Activated CD8-positive, alpha-beta memory T cell treated with anti-CD3 and anti-CD28 coated beads for 36 hours (primary cell): ENCODE data around the gene SPATC1L. TPM values are rescaled to one million over a fixed set of nuclear protein-coding genes. Genes with fewer than 3 reads are reported as not detected.
"Not testable (repeated sequence)": the region's sequence is repeated elsewhere in the genome, so short reads cannot be mapped to it uniquely, and the experiment has no call there.

Experiments used
- CTCF ChIA-PET: fragments of 350-600 bp; sonication (Branson Sonifier 250); formaldehyde crosslinking; loops from one replicate; lab custom pipeline; 2021; ENCODE audit warnings: antibody characterized with exemption; lab: Charles Lee
- POLR2A ChIA-PET: fragments of 350-600 bp; sonication (Branson Sonifier 250); formaldehyde crosslinking; loops from one replicate; lab custom pipeline; 2021; ENCODE audit warnings: antibody characterized with exemption; lab: Charles Lee
- total RNA-seq, 2 experiments: library from RNA; stranded (reverse); gene quantifications; one replicate each; pipeline ENCODE4 v1.2.3, GENCODE V29; 2021

Gene SPATC1L
- total RNA-seq, 2 experiments from 2014 or later, result 5.0 to 5.9 TPM

- POLR2A ChIA-PET, result no interaction called here
- CTCF ChIA-PET, result no interaction called here
These were observed 12.0 kb downstream of the SPATC1L start for GRCh38 chr21:46171996-46172862.

DNA sequence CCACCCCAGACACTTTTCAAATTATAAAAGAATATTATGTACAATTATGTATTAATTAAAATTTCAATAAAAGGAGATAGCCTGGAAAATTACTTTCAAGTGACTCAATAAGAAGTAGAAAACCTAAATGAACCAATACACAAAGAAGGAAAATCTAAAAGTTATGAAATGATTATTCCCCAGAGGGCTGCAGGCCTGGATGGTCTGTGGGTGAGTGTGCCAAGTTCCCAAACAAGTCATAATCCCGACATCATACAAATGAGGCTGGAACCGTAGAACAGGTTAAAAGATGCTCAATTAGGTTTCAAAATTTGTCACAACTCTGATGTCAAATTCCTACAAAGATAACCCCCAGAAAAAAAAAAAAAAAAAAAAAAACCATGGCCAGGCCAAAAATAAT, 12.7 kb downstream of the SPATC1L start:
- CTCF ChIA-PET, result no interaction called here
- POLR2A ChIA-PET, result no interaction called here

DNA sequence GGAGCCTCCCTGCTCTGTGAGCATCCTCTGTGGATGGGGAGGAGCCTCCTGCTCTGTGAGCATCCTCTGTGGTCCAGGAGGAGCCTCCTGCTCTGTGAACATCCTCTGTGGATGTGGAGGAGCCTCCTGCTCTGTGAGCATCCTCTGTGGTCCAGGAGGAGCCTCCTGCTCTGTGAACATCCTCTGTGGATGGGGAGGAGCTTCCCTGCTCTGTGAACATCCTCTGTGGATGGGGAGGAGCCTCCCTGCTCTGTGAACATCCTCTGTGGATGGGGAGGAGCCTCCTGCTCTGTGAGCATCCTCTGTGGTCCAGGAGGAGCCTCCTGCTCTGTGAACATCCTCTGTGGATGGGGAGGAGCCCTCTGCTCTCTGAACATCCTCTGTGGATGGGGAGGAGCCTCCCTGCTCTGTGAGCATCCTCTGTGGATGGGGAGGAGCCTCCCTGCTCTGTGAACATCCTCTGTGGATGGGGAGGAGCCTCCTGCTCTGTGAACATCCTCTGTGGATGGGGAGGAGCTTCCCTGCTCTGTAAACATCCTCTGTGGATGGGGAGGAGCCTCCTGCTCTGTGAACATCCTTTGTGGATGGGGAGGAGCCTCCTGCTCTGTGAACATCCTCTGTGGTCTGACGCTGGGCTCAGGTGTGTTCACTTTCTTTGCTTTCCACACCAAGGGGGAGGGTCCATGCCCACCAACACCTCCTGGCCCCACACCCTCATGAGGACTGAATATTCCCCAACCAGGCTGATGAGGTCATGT, 13.6 kb downstream of the SPATC1L start:
- POLR2A ChIA-PET, CTCF ChIA-PET: not testable (repeated sequence)

- CTCF ChIA-PET, result no interaction called here
- POLR2A ChIA-PET, result no interaction called here
These were observed 15.4 kb downstream of the SPATC1L start for GRCh38 chr21:46168659-46169386.

GRCh38 chr21:46168238-46168637, 16.0 kb downstream of the SPATC1L start:
- POLR2A ChIA-PET, result no interaction called here
- CTCF ChIA-PET, result no interaction called here

DNA sequence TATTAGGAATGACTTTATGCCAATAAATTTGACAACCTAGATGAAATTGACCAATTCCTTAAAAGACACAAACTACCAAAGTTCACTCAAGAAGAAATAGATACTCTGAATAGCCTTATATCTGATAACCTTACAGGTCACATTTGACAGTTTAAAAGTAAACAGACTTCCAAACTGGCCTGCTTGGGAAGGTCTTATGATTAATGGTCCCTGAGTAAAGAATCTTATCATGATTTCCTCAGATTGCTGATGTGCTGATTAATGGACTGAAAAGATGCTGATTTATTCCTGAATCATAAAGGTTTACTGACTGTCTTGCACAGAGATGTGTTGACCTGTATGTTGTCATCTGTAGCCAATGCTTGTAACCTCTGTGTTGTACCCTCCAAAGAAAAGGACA, 19.2 kb downstream of the SPATC1L start:
- ChIA-PET POLR2A (no interaction called here), CTCF (interaction anchor here (1.7 kb wide), 1 partner anchor 60 kb away, joined by 4 read pairs; no protein-coding TSS in a partner anchor)

DNA sequence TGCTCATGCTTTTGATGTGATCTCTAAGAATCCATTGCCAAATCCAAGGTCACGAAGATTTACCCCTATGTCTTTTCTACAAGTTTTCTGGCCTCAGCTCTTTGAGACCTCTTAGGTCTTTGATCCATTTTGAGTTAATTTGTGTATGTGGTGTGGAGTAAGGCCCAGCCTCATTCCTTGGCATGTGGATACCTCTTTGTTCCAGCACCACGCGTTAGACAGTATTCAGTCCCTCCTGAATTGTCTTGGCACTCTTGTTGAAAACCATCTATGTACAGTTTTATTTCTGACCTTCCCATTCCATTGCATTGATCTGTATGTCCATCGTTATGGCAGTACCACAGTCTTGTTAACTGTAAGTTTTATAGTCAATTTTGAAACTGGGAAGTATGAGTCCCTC, 20.9 kb downstream of the SPATC1L start:
- ChIA-PET CTCF (no interaction called here), POLR2A (no interaction called here)

GRCh38 chr21:46161633-46162592, 22.3 kb downstream of the SPATC1L start:
- CTCF ChIA-PET, result interaction anchor here (0.6 kb wide), 2 partner anchors 16 to 40 kb away, joined by 3 read pairs; no protein-coding TSS in a partner anchor
- POLR2A ChIA-PET, result no interaction called here

DNA sequence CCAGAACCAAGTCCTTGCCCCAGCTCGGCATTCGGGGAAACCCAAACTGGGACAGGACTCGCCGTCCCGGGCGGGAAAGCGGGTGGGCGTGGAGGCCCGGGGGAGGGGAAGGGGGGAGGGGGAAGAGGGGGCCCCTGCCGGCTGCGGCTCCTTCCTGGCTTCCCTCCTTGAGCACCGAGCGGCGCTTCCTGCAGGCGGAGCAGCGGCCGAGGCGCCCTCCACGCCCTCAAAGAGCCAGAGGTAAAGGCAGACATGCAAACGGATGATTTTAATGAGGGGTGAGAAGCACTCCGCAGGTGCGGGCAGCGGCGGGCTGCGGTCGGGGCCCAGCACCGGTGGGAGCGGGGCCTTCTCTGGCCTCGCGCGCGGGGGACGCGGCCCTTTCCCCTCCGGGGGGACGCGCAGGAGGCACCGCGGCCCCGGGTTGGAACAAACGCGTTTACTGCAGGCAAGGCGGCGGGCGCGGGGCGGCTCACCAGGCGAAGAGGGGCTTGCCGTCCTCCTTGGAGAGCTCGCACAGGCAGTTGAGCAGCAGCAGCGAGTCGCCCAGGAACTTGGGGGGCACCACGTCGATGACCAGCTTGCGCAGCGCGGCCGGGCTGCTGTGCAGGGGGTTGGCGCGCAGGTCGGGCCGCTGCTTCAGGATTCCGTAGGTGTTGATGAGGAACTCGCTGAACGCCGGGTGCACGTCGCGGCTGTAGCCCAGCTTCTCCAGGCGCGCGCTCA, 23.2 kb downstream of the SPATC1L start:
- POLR2A ChIA-PET, result no interaction called here
- CTCF ChIA-PET, result interaction anchor here (0.6 kb wide), 1 partner anchor 41 kb away, joined by 3 read pairs; no protein-coding TSS in a partner anchor

GRCh38 chr21:46160657-46160906, 23.7 kb downstream of the SPATC1L start:
- ChIA-PET CTCF (no interaction called here), POLR2A (no interaction called here)

DNA sequence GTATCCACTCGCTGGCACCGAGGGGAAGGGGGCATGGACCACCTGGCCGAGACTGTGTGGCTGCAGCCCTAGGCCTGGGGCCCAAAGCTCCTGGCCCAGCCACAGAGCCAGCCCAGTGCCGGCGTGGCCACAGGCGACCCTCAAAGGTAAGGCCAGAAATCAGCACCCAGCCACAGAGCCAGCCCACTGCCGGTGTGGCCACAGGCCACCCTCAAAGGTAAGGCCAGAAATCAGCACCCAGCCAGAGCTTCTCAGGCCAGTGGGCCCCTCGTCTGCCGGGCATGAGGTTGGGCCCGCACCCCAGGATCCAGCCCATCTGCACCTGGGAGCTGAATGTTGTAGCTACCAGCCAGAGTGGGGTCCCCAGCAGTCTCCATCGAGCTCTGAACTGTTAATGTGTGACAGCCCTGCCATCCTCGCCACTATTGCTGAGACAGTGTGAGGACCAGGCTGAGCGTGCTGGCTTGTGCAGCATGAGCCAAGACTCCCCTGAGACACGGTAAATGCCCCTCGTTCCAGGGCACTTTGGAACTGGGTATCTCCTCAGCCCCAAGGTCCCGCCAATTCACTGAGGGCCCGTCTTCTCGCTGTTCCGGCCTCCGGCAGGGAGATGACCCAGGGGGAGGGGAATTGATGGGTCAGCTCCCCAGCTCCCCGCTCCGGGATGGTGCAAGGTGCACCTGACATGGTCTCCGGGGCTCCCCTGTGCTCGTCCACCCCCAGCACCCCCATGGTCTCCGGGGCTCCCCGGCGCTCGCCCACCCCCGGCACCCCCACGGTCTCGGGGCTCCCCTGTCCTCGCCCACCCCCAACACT, 24.2 kb downstream of the SPATC1L start:
- ChIA-PET POLR2A (no interaction called here), CTCF (no interaction called here)

DNA sequence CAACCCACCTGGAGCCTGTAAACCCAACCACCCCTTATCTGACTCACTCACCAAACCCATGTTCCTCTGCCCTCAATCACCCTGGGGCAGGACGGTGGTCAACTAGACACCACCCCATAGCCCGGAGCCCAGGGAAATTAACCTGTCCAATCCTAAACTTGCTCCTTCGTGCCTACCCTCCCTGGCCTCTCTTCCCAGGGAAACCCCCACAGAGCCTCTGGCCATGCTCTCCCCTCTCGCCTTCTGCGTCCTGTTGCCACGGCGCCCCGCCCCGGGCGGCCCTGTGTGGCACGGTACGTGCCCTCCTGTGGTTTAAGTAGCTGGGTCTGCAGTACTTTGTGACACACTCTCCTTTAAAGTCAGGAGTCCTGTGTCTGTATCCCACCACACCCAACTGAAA, 24.9 kb downstream of the SPATC1L start:
- POLR2A ChIA-PET, result no interaction called here
- CTCF ChIA-PET, result no interaction called here

DNA sequence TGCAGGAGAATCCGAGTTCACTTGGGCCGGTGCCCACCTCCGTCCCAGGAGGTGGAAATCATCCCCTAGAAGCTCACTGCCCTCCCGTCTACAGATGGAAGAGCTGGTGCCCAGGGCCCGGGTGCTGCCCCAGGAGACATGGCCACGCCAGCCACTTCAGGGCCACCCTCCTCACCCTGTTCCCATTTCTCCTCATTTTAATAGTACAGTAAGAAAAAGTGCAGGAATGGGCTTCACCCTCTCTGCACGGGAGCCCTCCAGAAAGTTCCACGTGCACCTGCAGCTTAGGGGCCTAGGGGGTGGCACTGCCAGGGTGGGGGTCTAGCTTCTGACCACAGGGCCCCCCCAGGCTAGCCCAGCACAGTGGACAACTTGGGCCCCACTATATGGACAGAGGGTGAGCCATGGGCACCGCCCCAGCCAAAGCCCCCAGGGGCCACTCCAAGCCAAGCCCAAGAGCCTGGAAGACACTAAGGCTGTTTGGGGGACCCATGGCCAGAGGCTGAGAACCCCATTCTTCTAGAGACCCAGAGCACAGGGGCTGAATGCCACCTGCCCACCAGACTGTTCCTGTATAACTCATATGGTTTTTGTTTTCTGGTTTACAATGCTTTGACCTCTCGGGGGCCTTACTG, 25.5 kb downstream of the SPATC1L start:
- CTCF ChIA-PET, result interaction anchor here (0.9 kb wide), 1 partner anchor 15 kb away, joined by 4 read pairs; no protein-coding TSS in a partner anchor
- POLR2A ChIA-PET, result no interaction called here

DNA sequence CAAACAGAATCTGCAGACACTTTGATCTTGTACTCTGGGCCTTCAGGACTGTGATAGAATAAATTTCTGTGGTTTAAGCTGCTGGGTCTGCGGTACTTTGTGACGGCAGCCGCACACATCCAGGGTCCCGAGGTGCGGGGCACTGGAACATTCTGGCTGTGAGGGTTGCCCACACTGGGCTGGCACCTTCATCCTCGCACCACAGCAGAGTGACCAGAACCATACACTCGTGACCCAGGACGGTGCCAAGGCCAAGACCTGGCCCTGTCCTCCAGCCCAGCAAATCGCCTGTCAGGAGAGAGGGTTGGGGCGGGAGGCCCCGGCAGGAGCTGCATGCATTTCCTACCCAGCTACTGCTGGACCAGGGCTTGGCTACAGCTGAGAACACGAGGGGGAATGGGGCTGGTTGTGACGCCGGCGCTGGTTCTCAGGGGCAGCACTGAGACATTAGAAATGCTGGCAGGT, 26.2 kb downstream of the SPATC1L start:
- POLR2A ChIA-PET, result no interaction called here
- CTCF ChIA-PET, result interaction anchor here (0.9 kb wide), 1 partner anchor 14 kb away, joined by 4 read pairs; no protein-coding TSS in a partner anchor

- POLR2A ChIA-PET, result no interaction called here
- CTCF ChIA-PET, result no interaction called here
These were observed 26.8 kb downstream of the SPATC1L start for GRCh38 chr21:46157396-46157986.

DNA sequence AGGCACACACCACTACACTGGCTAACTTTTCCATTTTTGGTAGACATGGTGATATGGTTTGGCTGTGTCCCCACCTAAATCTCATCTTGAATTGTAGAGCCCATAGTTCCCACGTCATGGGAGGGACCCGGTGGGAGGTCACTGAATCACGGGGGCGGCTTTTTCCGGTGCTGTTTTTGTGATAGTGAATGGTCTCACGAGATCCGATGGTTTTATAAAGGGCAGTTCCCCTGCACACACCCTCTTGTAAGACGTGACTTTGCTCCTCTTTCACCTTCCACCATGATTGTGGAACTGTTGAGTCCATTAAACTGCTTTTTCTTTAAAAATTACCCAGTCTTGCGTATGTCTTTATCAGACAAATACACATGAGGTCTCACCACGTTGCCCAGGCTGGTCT, 27.6 kb downstream of the SPATC1L start:
- ChIA-PET POLR2A (no interaction called here), CTCF (interaction anchor here (0.9 kb wide), 1 partner anchor 44 kb away, joined by 3 read pairs; no protein-coding TSS in a partner anchor)

DNA sequence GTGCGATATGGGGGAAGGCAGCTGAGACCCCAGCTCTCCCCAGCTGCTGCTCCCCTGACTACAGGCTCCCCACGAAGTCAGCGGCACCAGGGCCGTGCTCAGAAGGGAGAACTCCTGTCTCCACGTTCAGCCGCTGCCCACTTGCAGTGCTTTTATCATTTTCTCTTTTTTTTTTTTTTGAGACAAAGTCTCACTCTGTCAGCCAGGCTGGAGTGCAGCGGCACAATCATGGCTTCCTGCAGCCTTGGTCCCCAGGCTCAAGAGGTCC, 27.9 kb downstream of the SPATC1L start:
- ChIA-PET POLR2A (no interaction called here), CTCF (interaction anchor here (0.9 kb wide), 1 partner anchor 44 kb away, joined by 3 read pairs; no protein-coding TSS in a partner anchor)
